Smooth muscle cell (in vitro differentiated cells): ENCODE data around the gene DCBLD1. TPM values are rescaled to one million over a fixed set of nuclear protein-coding genes. Genes with fewer than 3 reads are reported as not detected.

ENCODE experiments used
- DNase-seq: peaks from one replicate; lab custom pipeline; 2025; ENCODE audit not compliant: unreplicated experiment; lab: John Stamatoyannopoulos, UW
- H2AFZ ChIP-seq: fragments of 200-600 bp; sonication (generic); 2 replicates; pipeline ENCODE4 v1.6.0; 2016; ENCODE audit warnings: antibody characterized with exemption, low read depth, mild to moderate bottlenecking
- H3F3A ChIP-seq: fragments of 200-600 bp; sonication (generic); 2 replicates; pipeline ENCODE4 v1.6.0; 2017; ENCODE audit warnings: antibody characterized with exemption, low read depth
- H3K27ac ChIP-seq: fragments of 200-600 bp; sonication (generic); 2 replicates; pipeline ENCODE4 v1.5.1; 2016; ENCODE audit warnings: low read depth, mild to moderate bottlenecking
- H3K27me3 ChIP-seq: fragments of 200-600 bp; sonication (generic); 2 replicates; pipeline ENCODE4 v1.6.1; 2016; ENCODE audit warnings: low read depth, mild to moderate bottlenecking
- H3K36me3 ChIP-seq: fragments of 200-600 bp; sonication (generic); 2 replicates; pipeline ENCODE4 v1.5.1; 2016; ENCODE audit warnings: low read depth
- H3K4me1 ChIP-seq: fragments of 200-600 bp; sonication (generic); 2 replicates; pipeline ENCODE4 v1.5.1; 2016; ENCODE audit warnings: low read depth
- H3K4me2 ChIP-seq: fragments of 200-600 bp; sonication (generic); 2 replicates; pipeline ENCODE4 v1.6.0; 2016; ENCODE audit warnings: mild to moderate bottlenecking
- H3K4me3 ChIP-seq: fragments of 200-600 bp; sonication (generic); 2 replicates; pipeline ENCODE4 v1.5.1; 2016; ENCODE audit warnings: mild to moderate bottlenecking
- H3K79me2 ChIP-seq: fragments of 200-600 bp; sonication (generic); 2 replicates; pipeline ENCODE4 v1.6.0; 2016; ENCODE audit warnings: low read depth, mild to moderate bottlenecking
- H3K9ac ChIP-seq: fragments of 200-600 bp; sonication (generic); 2 replicates; pipeline ENCODE4 v1.6.0; 2016; ENCODE audit warnings: low read depth
- H3K9me3 ChIP-seq: fragments of 200-600 bp; sonication (generic); replicated peaks from 2 replicates; pipeline ENCODE4 v1.5.1; 2016; ENCODE audit warnings: low read depth
- H4K20me1 ChIP-seq: fragments of 200-600 bp; sonication (generic); 2 replicates; pipeline ENCODE4 v1.6.0; 2016; ENCODE audit warnings: low read depth
- WGBS: methylation state at CpG from one replicate; pipeline ENCODE4 v1.1.7; 2016; ENCODE audit warnings: low lambda C conversion rate; 5-methylcytosine and 5-hydroxymethylcytosine counted together
- polyA plus RNA-seq: library from polyadenylated mRNA; unstranded; fragments of >200 nt; fragmentation: Nextera tagmentation; extraction: Ambion mirVana; gene quantifications from 2 replicates; pipeline ENCODE4 v1.2.1, GENCODE V29; 2016
- small RNA-seq: library from RNA; depleted of rRNA; stranded (forward); fragments of <200 nt; gene quantifications from one replicate; pipeline ENCODE3, GENCODE V24; 2014
- total RNA-seq: library from RNA; depleted of rRNA; stranded (reverse); fragments of >200 nt; gene quantifications from 2 replicates; pipeline ENCODE4 v1.2.3, GENCODE V29; 2014
- TF ChIP-seq, protein P1 (sequence below): fragments of 200-600 bp; sonication (generic); IDR thresholded peaks from 2 replicates; pipeline ENCODE4 v1.5.1; 2017; ENCODE audit warnings: borderline replicate concordance, mild to moderate bottlenecking, antibody characterized with exemption; ENCODE audit not compliant: insufficient read depth, poor library complexity, severe bottlenecking

Gene DCBLD1
- total and polyA plus RNA-seq, 2 experiments from 2014 or later, result 44.6 to 82.1 TPM

DNA sequence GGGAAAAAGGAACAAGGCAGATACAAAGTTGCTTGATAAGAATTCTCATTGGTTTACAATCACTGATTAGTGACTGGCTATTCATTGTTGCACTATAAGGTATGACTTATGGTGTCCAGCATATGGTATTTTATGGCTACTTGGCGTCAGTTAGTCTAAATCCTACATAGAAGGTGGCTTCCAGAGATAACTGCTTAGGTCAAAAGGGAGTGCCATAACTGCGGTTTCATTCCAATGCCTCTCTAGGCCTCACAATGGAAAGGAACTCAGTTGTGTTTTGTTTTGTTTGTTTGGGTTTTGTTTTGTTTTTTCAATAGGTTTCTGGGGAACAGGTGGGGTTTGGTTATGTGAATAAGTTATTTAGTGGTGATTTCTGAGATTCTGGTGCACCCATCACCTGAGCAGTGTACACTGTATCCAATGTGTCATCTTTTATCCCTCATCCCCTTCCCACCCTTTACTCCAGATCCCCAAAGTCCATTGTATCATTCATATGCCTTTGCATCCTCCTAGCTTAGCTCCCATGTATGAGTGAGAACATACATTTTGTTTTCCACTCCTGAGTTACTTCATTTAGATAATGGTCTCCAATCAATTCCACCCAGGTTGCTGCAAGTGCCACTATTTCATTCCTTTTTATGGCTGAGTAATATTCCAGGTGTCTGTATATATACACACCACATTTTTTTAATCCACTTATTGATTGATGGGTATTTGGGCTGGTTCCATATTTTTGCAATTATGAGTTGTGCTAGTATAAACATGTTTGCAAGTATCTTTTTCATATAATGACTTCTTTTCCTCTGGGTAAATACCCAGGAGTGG is 112.8 kb downstream of the DCBLD1 start:
- Histone ChIP-seq H3K27ac (peak overlapping the region; percentile 51), H3K4me3 (no peak overlapping the region), H3K9me3 (peaks cover 3% of the 10 kb centered on the region), H3K27me3 (no peaks in the 10 kb centered on the region), H4K20me1 (peaks cover 52% of the 10 kb centered on the region), H3K9ac (no peak overlapping the region), H2AFZ (no peak overlapping the region), H3K4me1 (peaks cover 9% of the 10 kb centered on the region), H3K4me2 (no peak overlapping the region), H3K79me2 (peaks cover 99% of the 10 kb centered on the region), H3K36me3 (peaks cover 12% of the 10 kb centered on the region), H3F3A (no peaks in the 10 kb centered on the region)
- no peak for DNase-seq
- 96% methylated on average over 2 of the region's 2 CpGs for WGBS
- TF ChIP-seq, protein P1, sequence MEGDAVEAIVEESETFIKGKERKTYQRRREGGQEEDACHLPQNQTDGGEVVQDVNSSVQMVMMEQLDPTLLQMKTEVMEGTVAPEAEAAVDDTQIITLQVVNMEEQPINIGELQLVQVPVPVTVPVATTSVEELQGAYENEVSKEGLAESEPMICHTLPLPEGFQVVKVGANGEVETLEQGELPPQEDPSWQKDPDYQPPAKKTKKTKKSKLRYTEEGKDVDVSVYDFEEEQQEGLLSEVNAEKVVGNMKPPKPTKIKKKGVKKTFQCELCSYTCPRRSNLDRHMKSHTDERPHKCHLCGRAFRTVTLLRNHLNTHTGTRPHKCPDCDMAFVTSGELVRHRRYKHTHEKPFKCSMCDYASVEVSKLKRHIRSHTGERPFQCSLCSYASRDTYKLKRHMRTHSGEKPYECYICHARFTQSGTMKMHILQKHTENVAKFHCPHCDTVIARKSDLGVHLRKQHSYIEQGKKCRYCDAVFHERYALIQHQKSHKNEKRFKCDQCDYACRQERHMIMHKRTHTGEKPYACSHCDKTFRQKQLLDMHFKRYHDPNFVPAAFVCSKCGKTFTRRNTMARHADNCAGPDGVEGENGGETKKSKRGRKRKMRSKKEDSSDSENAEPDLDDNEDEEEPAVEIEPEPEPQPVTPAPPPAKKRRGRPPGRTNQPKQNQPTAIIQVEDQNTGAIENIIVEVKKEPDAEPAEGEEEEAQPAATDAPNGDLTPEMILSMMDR, result no peak

GRCh38 chr6:117597755-117598154 is 115.3 kb downstream of the DCBLD1 start:
- Histone ChIP-seq H3K4me3 (no peak overlapping the region), H3K27me3 (no peaks in the 10 kb centered on the region), H3K36me3 (peaks cover 12% of the 10 kb centered on the region), H3K27ac (no peak overlapping the region), H3K9ac (no peak overlapping the region), H3K4me1 (peaks cover 19% of the 10 kb centered on the region), H2AFZ (no peak overlapping the region), H3F3A (no peaks in the 10 kb centered on the region), H3K9me3 (peaks cover 3% of the 10 kb centered on the region), H3K4me2 (no peak overlapping the region), H3K79me2 (peaks cover 94% of the 10 kb centered on the region), H4K20me1 (peaks cover 47% of the 10 kb centered on the region)
- TF ChIP-seq, protein P1, result no peak
- WGBS, result 91% methylated on average over 2 of the region's 2 CpGs
- DNase-seq, result no peak

Small RNAs within 50 kb of the gene (small RNA-seq; reads per million reads assigned to genes)
- not detected for gene RNU6-253P

Other genes starting within 250 kb of the DCBLD1 start
- gene VGLL2, start 217.1 kb upstream of the DCBLD1 start, total RNA-seq, result not detected in 2 replicates
- not detected in 2 replicates for gene VGLL2, start 217.1 kb upstream of the DCBLD1 start, polyA plus RNA-seq
- gene ROS1, start 56.7 kb upstream of the DCBLD1 start, total RNA-seq, result 0.09 and 3.0 TPM in 2 replicates
- 0.03 and 0.08 TPM in 2 replicates for gene ROS1, start 56.7 kb upstream of the DCBLD1 start, polyA plus RNA-seq
- gene GOPC, start 119.8 kb downstream of the DCBLD1 start, total RNA-seq, result 73.7 and 77.6 TPM in 2 replicates
- 26.5 and 38.3 TPM in 2 replicates for gene GOPC, start 119.8 kb downstream of the DCBLD1 start, polyA plus RNA-seq
- gene NUS1, start 192.8 kb downstream of the DCBLD1 start, total RNA-seq, result 35.4 and 38.9 TPM in 2 replicates
- 17.9 and 18.5 TPM in 2 replicates for gene NUS1, start 192.8 kb downstream of the DCBLD1 start, polyA plus RNA-seq